Neural cell (in vitro differentiated cells): ENCODE measurements around the gene ARL4C. TPM values are rescaled to one million over a fixed set of nuclear protein-coding genes. Genes with fewer than 3 reads are reported as not detected.
A peak's percentile ranks its signal among the peaks of the same experiment; 100 is the strongest.

Experiments used
- H2AFZ ChIP-seq: fragments of 200-600, 300-800 bp; sonication (generic), shearing (Covaris generic); 2 replicates; pipeline ENCODE4 v1.6.0; 2014; ENCODE audit warnings: low read depth, mild to moderate bottlenecking, antibody characterized with exemption, low read length, moderate library complexity
- H3F3A ChIP-seq: fragments of 200-600 bp; shearing (Covaris generic); 2 replicates; pipeline ENCODE4 v1.6.1; 2016; ENCODE audit warnings: mild to moderate bottlenecking, moderate library complexity, mixed read lengths, antibody characterized with exemption, low read length; ENCODE audit not compliant: insufficient read depth, poor library complexity, severe bottlenecking
- H3K27ac ChIP-seq: fragments of 200-600, 300-800 bp; sonication (generic), shearing (Covaris generic); 2 replicates; pipeline ENCODE4 v1.5.1; 2014; ENCODE audit warnings: mild to moderate bottlenecking, low read length, moderate library complexity
- H3K27me3 ChIP-seq: fragments of 300-800, 200-600 bp; sonication (generic), shearing (Covaris generic); 2 replicates; pipeline ENCODE4 v1.6.0; 2014; ENCODE audit warnings: mild to moderate bottlenecking, low read depth, low read length, moderate library complexity; ENCODE audit not compliant: insufficient read depth
- H3K36me3 ChIP-seq: fragments of 300-800, 200-600 bp; sonication (generic), shearing (Covaris generic); 2 replicates; pipeline ENCODE4 v1.5.1; 2014; ENCODE audit warnings: mild to moderate bottlenecking, antibody characterized with exemption, low read length, moderate library complexity; ENCODE audit not compliant: insufficient read depth
- H3K4me2 ChIP-seq: fragments of 300-800, 200-600 bp; sonication (generic), shearing (Covaris generic); 2 replicates; pipeline ENCODE4 v1.6.0; 2014; ENCODE audit warnings: mild to moderate bottlenecking, low read length
- H3K4me3 ChIP-seq: fragments of 300-800, 200-600 bp; sonication (generic), shearing (Covaris generic); 2 replicates; pipeline ENCODE4 v1.5.1; 2014; ENCODE audit warnings: mild to moderate bottlenecking, low read length, moderate library complexity
- H3K79me2 ChIP-seq: fragments of 200-600 bp; shearing (Covaris generic); replicated peaks from 2 replicates; pipeline ENCODE4 v1.6.0; 2014; ENCODE audit warnings: mild to moderate bottlenecking, low read length, moderate library complexity; ENCODE audit not compliant: insufficient read depth
- H3K9ac ChIP-seq: fragments of 300-800, 200-600 bp; sonication (generic), shearing (Covaris generic); 2 replicates; pipeline ENCODE4 v1.6.1; 2016; ENCODE audit warnings: mild to moderate bottlenecking, low read length, mixed read lengths
- H3K9me2 ChIP-seq: fragments of 200-600 bp; shearing (Covaris generic); 2 replicates; pipeline ENCODE4 v1.6.1; 2016; ENCODE audit warnings: mild to moderate bottlenecking, low read length, mixed read lengths; ENCODE audit not compliant: insufficient read depth
- H3K9me3 ChIP-seq: fragments of 200-600, 300-800 bp; sonication (generic), shearing (Covaris generic); 2 replicates; pipeline ENCODE4 v1.6.1; 2016; ENCODE audit warnings: mild to moderate bottlenecking, mixed run types, low read length, moderate library complexity, mixed read lengths
- H4K20me1 ChIP-seq: fragments of 200-600 bp; shearing (Covaris generic); 2 replicates; pipeline ENCODE4 v1.6.1; 2016; ENCODE audit warnings: mild to moderate bottlenecking, mixed run types; ENCODE audit not compliant: insufficient read depth
- CTCF ChIP-seq: fragments of 450-650 bp; IDR thresholded peaks from 2 replicates; pipeline ENCODE4 v1.5.1; 2014; ENCODE audit warnings: antibody characterized with exemption, mild to moderate bottlenecking, moderate library complexity; ENCODE audit not compliant: poor library complexity, severe bottlenecking
- EP300 ChIP-seq: fragments of 450-650 bp; conservative IDR thresholded peaks from 2 replicates; pipeline ENCODE4 v1.6.1; 2014; ENCODE audit warnings: antibody characterized with exemption, mild to moderate bottlenecking, moderate library complexity; ENCODE audit not compliant: poor library complexity, severe bottlenecking
- EZH2 ChIP-seq: fragments of 200-600, 300-800 bp; shearing (Covaris generic), sonication (generic); IDR thresholded peaks from 2 replicates; pipeline ENCODE4 v1.6.1; 2014; ENCODE audit warnings: antibody characterized with exemption, low read length, borderline replicate concordance, mild to moderate bottlenecking; ENCODE audit not compliant: insufficient read depth, poor library complexity, severe bottlenecking
- MXI1 ChIP-seq: fragments of 450-650 bp; conservative IDR thresholded peaks from 2 replicates; pipeline ENCODE4 v1.6.1; 2014; ENCODE audit warnings: antibody characterized with exemption, mild to moderate bottlenecking; ENCODE audit not compliant: poor library complexity, severe bottlenecking
- POLR2AphosphoS5 ChIP-seq: IDR thresholded peaks from 2 replicates; pipeline ENCODE4 v1.6.1; 2012
- RAD21 ChIP-seq: fragments of 450-650 bp; conservative IDR thresholded peaks from 2 replicates; pipeline ENCODE4 v1.6.1; 2014; ENCODE audit warnings: antibody characterized with exemption, mild to moderate bottlenecking, moderate library complexity
- SMC3 ChIP-seq: fragments of 450-650 bp; conservative IDR thresholded peaks from 2 replicates; pipeline ENCODE4 v1.6.1; 2014; ENCODE audit warnings: antibody characterized with exemption, mild to moderate bottlenecking, moderate library complexity; ENCODE audit not compliant: poor library complexity
- TAF1 ChIP-seq: IDR thresholded peaks from 2 replicates; pipeline ENCODE4 v1.6.1; 2012; ENCODE audit warnings: low read depth
- polyA plus RNA-seq: library from polyadenylated mRNA; depleted of rRNA; stranded (reverse); fragments of >200 nt; gene quantifications from 2 replicates; pipeline ENCODE4 v1.2.3, GENCODE V29; 2014
- TF ChIP-seq, protein P1 (sequence below): IDR thresholded peaks from 2 replicates; pipeline ENCODE4 v1.6.1; 2012; ENCODE audit warnings: borderline replicate concordance

ARL4C gene
- polyA plus RNA-seq, 1 donor from 2014 or later = 20.3 TPM

DNA sequence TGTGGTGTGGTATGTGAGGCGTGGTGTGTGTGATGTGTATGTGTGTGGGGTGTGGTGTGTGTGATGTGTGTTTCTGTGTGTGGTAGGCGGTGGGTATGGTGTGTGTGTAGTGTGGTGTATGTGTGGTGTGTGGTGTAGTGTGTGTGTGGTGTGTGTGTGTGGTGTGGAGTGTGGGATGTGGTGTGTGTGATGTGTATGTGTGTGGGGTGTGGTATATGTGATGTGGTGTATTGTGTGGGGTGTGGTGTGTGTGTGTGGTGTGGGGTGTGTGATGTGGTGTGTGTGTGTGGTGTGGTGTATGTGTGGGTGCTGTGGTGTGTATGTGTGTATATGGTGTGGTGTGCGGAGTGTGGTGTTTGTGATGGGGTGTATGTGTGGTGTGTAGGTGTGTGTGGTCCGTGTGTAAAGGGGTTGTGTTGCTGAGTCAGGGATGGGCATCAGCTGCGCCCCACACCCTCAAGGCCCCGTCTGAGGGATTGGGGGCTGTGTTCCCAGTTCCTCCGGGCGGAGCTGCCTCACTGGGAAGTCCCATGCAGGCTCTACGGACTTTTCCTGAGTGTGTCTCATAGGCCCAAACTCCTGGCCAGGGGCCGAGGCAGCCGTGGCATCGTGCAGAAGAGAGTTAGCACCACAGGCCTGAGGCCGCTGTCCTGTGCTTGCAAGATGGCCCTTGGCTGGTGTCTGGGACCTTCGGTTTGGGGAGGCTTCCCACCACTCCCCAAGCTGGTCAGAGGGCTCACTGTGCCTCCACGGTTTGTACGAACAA is 18.2 kb upstream of the ARL4C start:
- H3K9ac ChIP-seq = no peak overlapping the region
- H2AFZ ChIP-seq = no peak overlapping the region
- no peaks in the 10 kb centered on the region for H3K36me3 ChIP-seq
- TF ChIP-seq MXI1 (no peak), TAF1 (no peak), EZH2 (no peak), SMC3 (no peak)
- TF ChIP-seq, protein P1, sequence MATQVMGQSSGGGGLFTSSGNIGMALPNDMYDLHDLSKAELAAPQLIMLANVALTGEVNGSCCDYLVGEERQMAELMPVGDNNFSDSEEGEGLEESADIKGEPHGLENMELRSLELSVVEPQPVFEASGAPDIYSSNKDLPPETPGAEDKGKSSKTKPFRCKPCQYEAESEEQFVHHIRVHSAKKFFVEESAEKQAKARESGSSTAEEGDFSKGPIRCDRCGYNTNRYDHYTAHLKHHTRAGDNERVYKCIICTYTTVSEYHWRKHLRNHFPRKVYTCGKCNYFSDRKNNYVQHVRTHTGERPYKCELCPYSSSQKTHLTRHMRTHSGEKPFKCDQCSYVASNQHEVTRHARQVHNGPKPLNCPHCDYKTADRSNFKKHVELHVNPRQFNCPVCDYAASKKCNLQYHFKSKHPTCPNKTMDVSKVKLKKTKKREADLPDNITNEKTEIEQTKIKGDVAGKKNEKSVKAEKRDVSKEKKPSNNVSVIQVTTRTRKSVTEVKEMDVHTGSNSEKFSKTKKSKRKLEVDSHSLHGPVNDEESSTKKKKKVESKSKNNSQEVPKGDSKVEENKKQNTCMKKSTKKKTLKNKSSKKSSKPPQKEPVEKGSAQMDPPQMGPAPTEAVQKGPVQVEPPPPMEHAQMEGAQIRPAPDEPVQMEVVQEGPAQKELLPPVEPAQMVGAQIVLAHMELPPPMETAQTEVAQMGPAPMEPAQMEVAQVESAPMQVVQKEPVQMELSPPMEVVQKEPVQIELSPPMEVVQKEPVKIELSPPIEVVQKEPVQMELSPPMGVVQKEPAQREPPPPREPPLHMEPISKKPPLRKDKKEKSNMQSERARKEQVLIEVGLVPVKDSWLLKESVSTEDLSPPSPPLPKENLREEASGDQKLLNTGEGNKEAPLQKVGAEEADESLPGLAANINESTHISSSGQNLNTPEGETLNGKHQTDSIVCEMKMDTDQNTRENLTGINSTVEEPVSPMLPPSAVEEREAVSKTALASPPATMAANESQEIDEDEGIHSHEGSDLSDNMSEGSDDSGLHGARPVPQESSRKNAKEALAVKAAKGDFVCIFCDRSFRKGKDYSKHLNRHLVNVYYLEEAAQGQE = no peak
- H3K4me2 ChIP-seq = no peak overlapping the region
- no peaks in the 10 kb centered on the region for H3F3A ChIP-seq
- H3K27me3 ChIP-seq = no peaks in the 10 kb centered on the region
- no peak overlapping the region for H3K27ac ChIP-seq
- no peak overlapping the region for H3K4me3 ChIP-seq
- no peaks in the 10 kb centered on the region for H3K9me3 ChIP-seq
- H4K20me1 ChIP-seq = no peaks in the 10 kb centered on the region
- no peaks in the 10 kb centered on the region for H3K79me2 ChIP-seq
- no peaks in the 10 kb centered on the region for H3K9me2 ChIP-seq

- Histone ChIP-seq H3K4me2 (no peak overlapping the region), H3K27ac (peak overlapping the region; percentile 46), H3K4me3 (no peak overlapping the region), H3K36me3 (no peaks in the 10 kb centered on the region), H2AFZ (no peak overlapping the region), H3K9me2 (no peaks in the 10 kb centered on the region), H3K79me2 (no peaks in the 10 kb centered on the region), H3K27me3 (no peaks in the 10 kb centered on the region), H3K9ac (no peak overlapping the region), H3K9me3 (no peaks in the 10 kb centered on the region), H3F3A (no peaks in the 10 kb centered on the region), H4K20me1 (no peaks in the 10 kb centered on the region)
- TF ChIP-seq EZH2 = no peak
- no peak for TF ChIP-seq CTCF
- no peak for TF ChIP-seq EP300
- no peak for TF ChIP-seq RAD21
- no peak for TF ChIP-seq SMC3
- no peak for TF ChIP-seq POLR2AphosphoS5
- TF ChIP-seq TAF1 = no peak
- TF ChIP-seq MXI1 = no peak
- TF ChIP-seq, protein P1 = no peak
Measured at GRCh38 chr2:234514099-234514498, 17.2 kb upstream of the ARL4C start.
